Mucosa of descending colon (tissue), 3 donors: Measurements from ENCODE around the gene ZNF70. TPM values are rescaled to one million over a fixed set of nuclear protein-coding genes. Genes with fewer than 3 reads are reported as not detected.

ENCODE experiments used
- ATAC-seq: fragments of 200-7000 bp; cut with Tn5 transposase; one replicate; pipeline ENCODE4 v1.9.1; 2020; ENCODE audit warnings: mild to moderate bottlenecking, moderate library complexity
- DNase-seq, 3 donors: peaks; one replicate each; pipeline ENCODE4 v3.0.0-alpha.2; 2020
- H3K36me3 ChIP-seq: fragments of 200-600 bp; one replicate; pipeline ENCODE4 v1.8.0; 2021; ENCODE audit warnings: low read depth, mild to moderate bottlenecking
- H3K4me1 ChIP-seq: fragments of 200-600 bp; one replicate; pipeline ENCODE4 v1.8.0; 2021; ENCODE audit warnings: low read depth, mild to moderate bottlenecking
- H3K4me3 ChIP-seq: fragments of 200-600 bp; one replicate; pipeline ENCODE4 v1.8.0; 2021; ENCODE audit warnings: mild to moderate bottlenecking
- H3K9me3 ChIP-seq: fragments of 200-600 bp; one replicate; pipeline ENCODE4 v1.8.0; 2021; ENCODE audit warnings: mild to moderate bottlenecking
- CTCF ChIP-seq: fragments of 200-600 bp; IDR thresholded peaks from one replicate; pipeline ENCODE4 v1.8.0; 2022; ENCODE audit warnings: antibody characterized with exemption, mild to moderate bottlenecking
- intact Hi-C, 2 donors: fragments of 100-400 bp; cut with DNase I in 1 of 2; cut with micrococcal nuclease in 1 of 2; formaldehyde crosslinking; loops; one replicate each; pipeline versions ENCODE4 v1.11.0 to v1.11.1; 2022; cut with DNase I, micrococcal nuclease
- long read RNA-seq, 2 donors: library from polyadenylated mRNA; unstranded; transcript quantifications; one replicate each; pipeline ENCODE4 v2.0.0, GENCODE V29; 2019 to 2021
- total RNA-seq, 3 donors: library from RNA; stranded (reverse); fragmentation: NEBNext Ultra II Directional in 2 of 3; extraction: Animal tissue kit (Norgen Biotek cat#: 25700) in 2 of 3; gene quantifications; one replicate each; pipeline versions ENCODE4 v1.2.1 to v1.2.4, GENCODE V29; 2021 to 2023
- donor health status: DM: no; HTN: no; CAD: no; lungs with moderate emphysema.
- donor health status: DM: no; HTN: no; CAD: no.
- donor health status: DM: no; HTN: yes; CAD: no.

Gene ZNF70
- total RNA-seq: 1 to 10 TPM; 3.4 to 7.5 (median 3.7) TPM
- long read RNA-seq, donor 1, full-length matches to known transcripts: 1 of 4 reads
- long read RNA-seq, donor 1, partial matches to known transcripts: 1 of 4 reads
- long read RNA-seq, donor 1, other reads (novel, unspliced or antisense): 2 of 4 reads
- long read RNA-seq, donor 2: 0 reads

GRCh38 chr22:23750714-23751440 lies at the start of gene ZNF70:
TSS of gene ZNF70 (minus strand) at chr22:23751112. CDS start at chr22:23745140, 5,972 bp downstream.
- DNase-seq: peak; percentile 95
- Histone ChIP-seq H3K36me3 (no peaks in the 10 kb centered on the region), H3K4me3 (peak within 1 kb of the TSS; percentile 46), H3K4me1 (peaks cover 11% of the 10 kb centered on the region), H3K9me3 (no peaks in the 10 kb centered on the region)
- peak; percentile 97 for ATAC-seq
- TF ChIP-seq CTCF: no peak
- intact Hi-C loops: no loop called here

GRCh38 chr22:23796461-23796860 lies 45.5 kb upstream of the ZNF70 start:
- no peak overlapping the region for H3K4me3 ChIP-seq
- no peak for ATAC-seq
- no peaks in the 10 kb centered on the region for H3K4me1 ChIP-seq
- intact Hi-C loops: no loop called here
- H3K9me3 ChIP-seq: no peaks in the 10 kb centered on the region
- no peak for TF ChIP-seq CTCF
- no peak for DNase-seq
- peaks cover 14% of the 10 kb centered on the region for H3K36me3 ChIP-seq

GRCh38 chr22:23793326-23793725 lies 42.4 kb upstream of the ZNF70 start:
- intact Hi-C loops: no loop called here
- Histone ChIP-seq H3K9me3 (no peaks in the 10 kb centered on the region), H3K4me3 (no peak overlapping the region), H3K36me3 (peaks cover 11% of the 10 kb centered on the region), H3K4me1 (peaks cover 3% of the 10 kb centered on the region)
- ATAC-seq (no peak), DNase-seq (peak in 1 of 3 donors; percentile 6)
- no peak for TF ChIP-seq CTCF

GRCh38 chr22:23791738-23792645 lies 41.1 kb upstream of the ZNF70 start:
- H3K36me3 ChIP-seq: peaks cover 11% of the 10 kb centered on the region
- peak; percentile 46 for ATAC-seq
- no peak for TF ChIP-seq CTCF

GRCh38 chr22:23790819-23791737 lies 40.2 kb upstream of the ZNF70 start:
- no peak for TF ChIP-seq CTCF
- no peaks in the 10 kb centered on the region for H3K9me3 ChIP-seq
- DNase-seq: peak in 2 of 3 donors; percentile 7 to 34
- no peak for ATAC-seq
- no peak overlapping the region for H3K4me3 ChIP-seq
- intact Hi-C loops: no loop called here
- H3K36me3 ChIP-seq: peaks cover 5% of the 10 kb centered on the region
- peaks cover 13% of the 10 kb centered on the region for H3K4me1 ChIP-seq

More at GRCh38 chr22:23791738-23792645, 41.1 kb upstream of the ZNF70 start:
- DNase-seq: peak in 2 of 3 donors; percentile 23 to 45
- H3K4me1 ChIP-seq: peaks cover 9% of the 10 kb centered on the region
- intact Hi-C loops: no loop called here
- no peak overlapping the region for H3K4me3 ChIP-seq
- H3K9me3 ChIP-seq: no peaks in the 10 kb centered on the region
